Esophagus squamous epithelium (tissue), 4 donors: ENCODE results near the gene CACTIN.

Experiments used
- CTCF ChIP-seq, 6 experiments: fragments of 450-650 bp in 4 of 6; fragments of 200-600 bp in 2 of 6; sonication (generic) in 2 of 6; IDR thresholded peaks; one replicate each; pipeline ENCODE4 v1.5.1; 2016 to 2019; ENCODE audit warnings: antibody characterized with exemption in 6 of 6, mild to moderate bottlenecking in 4 of 6, moderate library complexity in 4 of 6
- POLR2A ChIP-seq, 4 donors: fragments of 450-650 bp; IDR thresholded peaks; one replicate each; pipeline ENCODE4 v1.6.1; 2017; ENCODE audit warnings: antibody characterized with exemption in 4 of 4, mild to moderate bottlenecking in 4 of 4, moderate library complexity in 3 of 4

DNA sequence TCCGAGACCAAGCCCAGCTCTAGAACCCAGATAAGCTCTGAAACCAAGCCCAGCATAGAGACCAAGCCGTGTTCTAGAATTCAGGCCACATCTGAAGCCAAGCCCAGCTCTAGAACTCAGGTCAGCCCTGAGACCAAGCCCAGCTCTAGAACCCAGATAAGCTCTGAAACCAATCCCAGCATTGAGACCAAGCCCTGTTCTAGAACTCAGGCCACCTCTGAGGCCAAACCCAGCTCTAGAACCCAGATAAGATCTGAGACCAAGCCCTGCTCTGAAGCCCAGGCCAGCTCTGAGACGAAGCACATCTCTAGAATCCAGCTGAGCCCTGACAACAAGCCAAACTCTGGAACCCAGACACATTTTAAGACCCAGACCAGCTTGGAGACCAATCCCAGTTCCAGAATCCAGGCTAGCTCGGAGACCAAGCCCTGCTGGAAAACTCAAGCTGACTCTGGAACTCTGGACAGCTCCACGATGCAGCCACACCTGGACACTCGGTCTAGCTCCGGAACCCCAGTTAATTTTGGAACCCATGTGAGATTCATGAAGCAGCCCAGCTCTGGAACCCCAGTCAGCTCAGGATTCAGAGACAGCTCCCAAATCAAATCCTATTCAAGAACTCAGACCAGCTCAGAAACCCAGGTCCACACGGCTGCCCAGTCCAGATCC is 35.5 kb downstream of the CACTIN start:
- no peak for TF ChIP-seq CTCF (IDR thresholded peaks at IDR 0.05)
- TF ChIP-seq POLR2A (IDR thresholded peaks at IDR 0.05): no peak
